Upper lobe of left lung (tissue), 4 donors: Measurements from ENCODE around the gene TMEM87A.

ENCODE experiments used
- EP300 ChIP-seq, 4 donors: sonication (generic); formaldehyde crosslinking; IDR thresholded peaks; one replicate each; pipeline ENCODE4 v1.5.1; 2017; ENCODE audit warnings: antibody characterized with exemption in 4 of 4, control low read depth in 2 of 4
- POLR2A ChIP-seq, 4 donors: fragments of 450-650 bp; IDR thresholded peaks; one replicate each; pipeline ENCODE4 v1.5.1; 2016 to 2017; ENCODE audit warnings: antibody characterized with exemption in 4 of 4, mild to moderate bottlenecking in 2 of 4
- TF ChIP-seq, protein P1 (sequence below), 6 experiments: fragments of 450-650 bp in 4 of 6; fragments of 200-600 bp in 2 of 6; sonication (generic) in 2 of 6; IDR thresholded peaks; one replicate each; pipeline ENCODE4 v1.5.1; 2016 to 2019; ENCODE audit warnings: antibody characterized with exemption in 6 of 6

DNA sequence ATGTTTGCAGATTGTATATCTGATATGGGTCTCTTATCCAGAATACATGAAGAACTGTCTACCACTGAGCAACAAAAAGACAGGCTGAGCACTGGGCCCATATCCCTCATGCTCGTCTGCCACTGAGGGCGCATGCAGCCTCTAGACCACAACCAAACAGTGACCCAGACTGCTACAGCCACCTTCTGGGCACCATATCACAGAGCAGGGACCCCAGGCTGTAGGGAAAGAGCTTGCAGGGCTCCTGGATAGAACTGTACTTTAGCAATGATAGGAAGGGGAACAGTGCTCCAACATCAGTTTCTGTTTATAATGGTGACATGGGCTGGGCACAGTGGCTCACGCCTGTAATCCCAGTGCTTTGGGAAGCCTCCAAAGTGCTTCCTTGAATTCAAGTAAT, 40.2 kb upstream of the TMEM87A start:
- TF ChIP-seq, protein P1, sequence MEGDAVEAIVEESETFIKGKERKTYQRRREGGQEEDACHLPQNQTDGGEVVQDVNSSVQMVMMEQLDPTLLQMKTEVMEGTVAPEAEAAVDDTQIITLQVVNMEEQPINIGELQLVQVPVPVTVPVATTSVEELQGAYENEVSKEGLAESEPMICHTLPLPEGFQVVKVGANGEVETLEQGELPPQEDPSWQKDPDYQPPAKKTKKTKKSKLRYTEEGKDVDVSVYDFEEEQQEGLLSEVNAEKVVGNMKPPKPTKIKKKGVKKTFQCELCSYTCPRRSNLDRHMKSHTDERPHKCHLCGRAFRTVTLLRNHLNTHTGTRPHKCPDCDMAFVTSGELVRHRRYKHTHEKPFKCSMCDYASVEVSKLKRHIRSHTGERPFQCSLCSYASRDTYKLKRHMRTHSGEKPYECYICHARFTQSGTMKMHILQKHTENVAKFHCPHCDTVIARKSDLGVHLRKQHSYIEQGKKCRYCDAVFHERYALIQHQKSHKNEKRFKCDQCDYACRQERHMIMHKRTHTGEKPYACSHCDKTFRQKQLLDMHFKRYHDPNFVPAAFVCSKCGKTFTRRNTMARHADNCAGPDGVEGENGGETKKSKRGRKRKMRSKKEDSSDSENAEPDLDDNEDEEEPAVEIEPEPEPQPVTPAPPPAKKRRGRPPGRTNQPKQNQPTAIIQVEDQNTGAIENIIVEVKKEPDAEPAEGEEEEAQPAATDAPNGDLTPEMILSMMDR (IDR thresholded peaks at IDR 0.05), result no peak
- TF ChIP-seq POLR2A (IDR thresholded peaks at IDR 0.05) (no peak), EP300 (IDR thresholded peaks at IDR 0.05) (no peak)
